ENCODE results near the gene FOXF2.

FOXF2 gene

GRCh38 chr6:1415416-1416063, 26.2 kb downstream of the FOXF2 start:
- DNase-seq: no peak

GRCh38 chr6:1416191-1416760, 26.9 kb downstream of the FOXF2 start:
- no peak for DNase-seq

- DNase-seq: no peak
Measured at GRCh38 chr6:1416820-1417219, 27.4 kb downstream of the FOXF2 start.

- no peak for DNase-seq
Measured at GRCh38 chr6:1417718-1418117, 28.3 kb downstream of the FOXF2 start.

- DNase-seq: no peak
Measured at GRCh38 chr6:1418471-1419191, 29.3 kb downstream of the FOXF2 start.

GRCh38 chr6:1420382-1420781, 31.0 kb downstream of the FOXF2 start:
- no peak for DNase-seq

- DNase-seq: no peak
Measured at GRCh38 chr6:1422290-1422689, 32.9 kb downstream of the FOXF2 start.

- DNase-seq: no peak
Measured at GRCh38 chr6:1423578-1423977, 34.2 kb downstream of the FOXF2 start.

- DNase-seq: peak; percentile 59
Measured at GRCh38 chr6:1424306-1424927, 35.0 kb downstream of the FOXF2 start.

GRCh38 chr6:1426416-1426815, 37.0 kb downstream of the FOXF2 start:
- no peak for DNase-seq

- DNase-seq: no peak
Measured at GRCh38 chr6:1435806-1436205, 46.4 kb downstream of the FOXF2 start.

- peak; percentile 70 for DNase-seq
Measured at GRCh38 chr6:1436334-1437306, 47.2 kb downstream of the FOXF2 start.

- no peak for DNase-seq
Measured at GRCh38 chr6:1437553-1438406, 48.4 kb downstream of the FOXF2 start.

GRCh38 chr6:1438471-1438881, 49.1 kb downstream of the FOXF2 start:
- no peak for DNase-seq

GRCh38 chr6:1439349-1439748, 50.0 kb downstream of the FOXF2 start:
- DNase-seq: no peak

- DNase-seq: no peak
Measured at GRCh38 chr6:1442929-1443328, 53.6 kb downstream of the FOXF2 start.
